Endodermal cell (in vitro differentiated cells): Measurements from ENCODE around the gene GUCY1B1. TPM values are rescaled to one million over a fixed set of nuclear protein-coding genes. Genes with fewer than 3 reads are reported as not detected.

Source experiments
- DNase-seq: peaks from one replicate; pipeline ENCODE4 v3.0.0-alpha.2; 2017
- H3K27ac ChIP-seq: 2 replicates; pipeline ENCODE4 v1.5.1; 2013; ENCODE audit warnings: mild to moderate bottlenecking, low read depth, low read length, moderate library complexity
- H3K27me3 ChIP-seq: 2 replicates; pipeline ENCODE4 v1.6.1; 2013; ENCODE audit warnings: mild to moderate bottlenecking, low read length, moderate library complexity; ENCODE audit not compliant: insufficient read depth, control insufficient read depth, poor library complexity, severe bottlenecking
- H3K36me3 ChIP-seq: 2 replicates; pipeline ENCODE4 v1.7.0; 2013; ENCODE audit warnings: mild to moderate bottlenecking, low read length, moderate library complexity; ENCODE audit not compliant: control insufficient read depth, insufficient read depth
- H3K4me1 ChIP-seq: one replicate; pipeline ENCODE4 v1.7.0; 2013; ENCODE audit warnings: low read length; ENCODE audit not compliant: control insufficient read depth, insufficient read depth
- H3K4me3 ChIP-seq: 2 replicates; pipeline ENCODE4 v1.5.1; 2013; ENCODE audit warnings: mild to moderate bottlenecking, low read length, moderate library complexity
- H3K9ac ChIP-seq: 2 replicates; pipeline ENCODE4 v1.6.1; 2013; ENCODE audit warnings: mild to moderate bottlenecking, low read length, moderate library complexity; ENCODE audit not compliant: poor library complexity, severe bottlenecking; ENCODE audit errors: extremely low read depth
- H3K9me3 ChIP-seq: 2 replicates; pipeline ENCODE4 v1.6.1; 2013; ENCODE audit warnings: mild to moderate bottlenecking, low read length, moderate library complexity; ENCODE audit not compliant: control insufficient read depth
- H3K27ac Mint-ChIP-seq: 2 replicates; pipeline ENCODE4 v1.8.0; 2020; ENCODE audit warnings: mixed read lengths
- H3K27me3 Mint-ChIP-seq: 2 replicates; pipeline ENCODE4 v1.8.0; 2021; ENCODE audit warnings: mild to moderate bottlenecking, mixed read lengths; ENCODE audit not compliant: insufficient read depth
- H3K36me3 Mint-ChIP-seq: 2 replicates; pipeline ENCODE4 v1.8.0; 2020; ENCODE audit warnings: low read depth, mixed read lengths
- H3K4me1 Mint-ChIP-seq: 2 replicates; pipeline ENCODE4 v1.8.0; 2020; ENCODE audit warnings: mixed read lengths
- H3K4me3 Mint-ChIP-seq: 2 replicates; pipeline ENCODE4 v1.8.0; 2020; ENCODE audit warnings: mild to moderate bottlenecking, moderate library complexity, mixed read lengths
- H3K9me3 Mint-ChIP-seq: 2 replicates; pipeline ENCODE4 v1.8.0; 2020; ENCODE audit warnings: mild to moderate bottlenecking, mixed read lengths
- CTCF ChIP-seq: fragments of 200-600 bp; sonication (generic); conservative IDR thresholded peaks from 2 replicates; pipeline ENCODE4 v1.5.0; 2021; ENCODE audit warnings: antibody characterized with exemption, mild to moderate bottlenecking
- WGBS, 2 experiments: methylation state at CpG; one replicate each; pipeline versions ENCODE4 v1.1.5 to v1.1.7; 2013; ENCODE audit warnings: missing lambda C conversion rate in 2 of 2, mixed read lengths in 1 of 2; ENCODE audit not compliant: insufficient coverage in 1 of 2, insufficient read length in 1 of 2; 5-methylcytosine and 5-hydroxymethylcytosine counted together
- total RNA-seq, 2 donors: library from RNA; stranded (reverse); fragmentation: NEBNext Ultra II Directional in 1 of 2; extraction: Animal tissue kit (Norgen Biotek cat#: 25700) in 1 of 2; gene quantifications; 2 replicates in 1 of 2; 3 replicates in 1 of 2; pipeline ENCODE4 v1.2.1, GENCODE V29; 2021

The GUCY1B1 gene
- total RNA-seq, 2 donors from 2014 or later: 1.8 to 3.4 TPM

GRCh38 chr4:155774033-155774432 lies 15.2 kb downstream of the GUCY1B1 start:
- no peak for TF ChIP-seq CTCF
- no peak overlapping the region for H3K27ac ChIP-seq
- H3K36me3 ChIP-seq: no peaks in the 10 kb centered on the region
- Mint-ChIP-seq H3K36me3 (no peaks in the 10 kb centered on the region), H3K4me1 (no peaks in the 10 kb centered on the region), H3K9me3 (no peaks in the 10 kb centered on the region), H3K27ac (no peak overlapping the region), H3K27me3 (no peaks in the 10 kb centered on the region), H3K4me3 (no peak overlapping the region)
- no peak for DNase-seq
- H3K9me3 ChIP-seq: no peaks in the 10 kb centered on the region
- H3K9ac ChIP-seq: no peak overlapping the region
- 89 to 93% methylated on average over 3 to 4 of the region's 4 CpGs for WGBS, 2 experiments
- no peaks in the 10 kb centered on the region for H3K4me1 ChIP-seq
- no peaks in the 10 kb centered on the region for H3K27me3 ChIP-seq
- no peak overlapping the region for H3K4me3 ChIP-seq

- no peak for TF ChIP-seq CTCF
- H3K4me3 Mint-ChIP-seq: no peak overlapping the region
- WGBS, 2 experiments: 82% methylated on average over 2 of the region's 3 CpGs; no CpG with 5 or more reads in 1 of the 2 experiments
- H3K9me3 Mint-ChIP-seq: no peaks in the 10 kb centered on the region
- H3K9me3 ChIP-seq: no peaks in the 10 kb centered on the region
- no peaks in the 10 kb centered on the region for H3K36me3 Mint-ChIP-seq
- H3K27me3 ChIP-seq: no peaks in the 10 kb centered on the region
- H3K27ac Mint-ChIP-seq: no peak overlapping the region
- no peak overlapping the region for H3K4me3 ChIP-seq
- H3K27me3 Mint-ChIP-seq: peaks cover 11% of the 10 kb centered on the region
- H3K4me1 Mint-ChIP-seq: no peaks in the 10 kb centered on the region
- no peaks in the 10 kb centered on the region for H3K4me1 ChIP-seq
- no peak for DNase-seq
- H3K27ac ChIP-seq: no peak overlapping the region
- no peaks in the 10 kb centered on the region for H3K36me3 ChIP-seq
- no peak overlapping the region for H3K9ac ChIP-seq
These were observed 19.3 kb downstream of the GUCY1B1 start for GRCh38 chr4:155777971-155778735.

- Histone ChIP-seq H3K4me1 (no peaks in the 10 kb centered on the region), H3K27ac (no peak overlapping the region), H3K36me3 (no peaks in the 10 kb centered on the region), H3K4me3 (no peak overlapping the region), H3K27me3 (no peaks in the 10 kb centered on the region), H3K9me3 (no peaks in the 10 kb centered on the region), H3K9ac (no peak overlapping the region)
- TF ChIP-seq CTCF: no peak
- no peaks in the 10 kb centered on the region for H3K4me1 Mint-ChIP-seq
- no peaks in the 10 kb centered on the region for H3K36me3 Mint-ChIP-seq
- H3K27me3 Mint-ChIP-seq: peaks cover 11% of the 10 kb centered on the region
- no peaks in the 10 kb centered on the region for H3K9me3 Mint-ChIP-seq
- H3K27ac Mint-ChIP-seq: no peak overlapping the region
- DNase-seq: no peak
- WGBS, 2 experiments: 75% methylated on average over 1 of the region's 1 CpG; no CpG with 5 or more reads in 1 of the 2 experiments
- no peak overlapping the region for H3K4me3 Mint-ChIP-seq
These were observed 22.0 kb downstream of the GUCY1B1 start for GRCh38 chr4:155780775-155781174.
